K562 (cell line): Measurements from ENCODE around the gene VAMP4. TPM values are rescaled to one million over a fixed set of nuclear protein-coding genes. Genes with fewer than 3 reads are reported as not detected.

Experiments used
- ATAC-seq: fragments of 200-7000 bp; cut with Tn5 transposase; 3 replicates; pipeline ENCODE4 v1.9.1; 2020; ENCODE audit warnings: moderate library complexity
- BruUV-seq: library from RNA; stranded (reverse); fragments of 400-500 nt; replicated peaks from 2 replicates; lab custom pipeline; 2021; lab: Mats Ljungman, UMichigan
- CTCF ChIA-PET: fragments of 300-600 bp; formaldehyde crosslinking; extraction: SDS; loops from one replicate; lab custom pipeline; 2021; ENCODE audit warnings: low intra/inter-chr PET ratio; lab: Yijun Ruan, JAX
- POLR2A ChIA-PET: fragments of 300-600, 350-650 bp; sonication (Branson Sonifier 250); formaldehyde crosslinking; extraction: SDS; loops from one replicate; lab custom pipeline; 2021; ENCODE audit warnings: antibody characterized with exemption, inconsistent platforms; lab: Yijun Ruan, JAX
- DNase-seq, 4 experiments: peaks; one replicate each; pipeline versions ENCODE4 v3.0.0 to v3.0.0-alpha.2; 2011 to 2018; ENCODE audit warnings: low spot score in 3 of 4, mixed read lengths in 3 of 4; ENCODE audit errors: extremely low read depth in 1 of 4
- FAIRE-seq: peaks from 2 replicates; lab custom pipeline; 2011; peaks lifted over from hg19 to GRCh38; lab: Jason Lieb, UNC
- H2AFZ ChIP-seq: 2 replicates; pipeline ENCODE4 v1.6.0; 2011; ENCODE audit warnings: low read depth, low read length, control low read depth, inconsistent platforms
- H3K27ac ChIP-seq: fragments of 200-600 bp; 3 replicates; pipeline ENCODE4 v1.8.0; 2011; ENCODE audit warnings: low read depth, mild to moderate bottlenecking, control low read depth, inconsistent platforms, low read length, moderate library complexity, mixed read lengths; ENCODE audit errors: extremely low read depth
- H3K27me3 ChIP-seq, 2 experiments: fragments of 300-600 bp in 1 of 2; 2 replicates in 1 of 2; 3 replicates in 1 of 2; pipeline versions ENCODE4 v1.6.0 to v1.8.0; 2011; ENCODE audit warnings: inconsistent platforms in 2 of 2, low read length in 2 of 2, mild to moderate bottlenecking in 1 of 2, mixed read lengths in 1 of 2, moderate library complexity in 1 of 2; ENCODE audit not compliant: control insufficient read depth in 2 of 2, insufficient read depth in 2 of 2
- H3K36me3 ChIP-seq: fragments of 300-600 bp; 3 replicates; pipeline ENCODE4 v1.8.0; 2011; ENCODE audit warnings: mild to moderate bottlenecking, low read length, inconsistent platforms; ENCODE audit not compliant: control insufficient read depth, insufficient read depth
- H3K4me1 ChIP-seq, 2 experiments: fragments of 200-600 bp in 1 of 2; replicated peaks in 1 of 2; 2 replicates in 1 of 2; 3 replicates in 1 of 2; pipeline versions ENCODE4 v1.5.1 to v1.8.0; 2011; ENCODE audit warnings: inconsistent platforms in 2 of 2, low read length in 2 of 2, mild to moderate bottlenecking in 1 of 2, mixed read lengths in 1 of 2, moderate library complexity in 1 of 2; ENCODE audit not compliant: control insufficient read depth in 2 of 2, insufficient read depth in 2 of 2
- H3K4me2 ChIP-seq: 2 replicates; pipeline ENCODE4 v1.6.1; 2011; ENCODE audit warnings: low read length, control low read depth, inconsistent platforms, mixed read lengths; ENCODE audit not compliant: insufficient read depth
- H3K4me3 ChIP-seq: fragments of 200-600 bp; sonication (generic), shearing (Covaris generic); 2 replicates; pipeline ENCODE4 v1.5.1; 2016; ENCODE audit warnings: control low read depth, inconsistent platforms
- H3K79me2 ChIP-seq: fragments of 200-600 bp; 3 replicates; pipeline ENCODE4 v1.8.0; 2011; ENCODE audit warnings: low read length, inconsistent platforms; ENCODE audit not compliant: control insufficient read depth, insufficient read depth
- H3K9ac ChIP-seq, 2 experiments: 2 replicates each; pipeline versions ENCODE4 v1.6.0 to v1.6.1; 2011; ENCODE audit warnings: low read depth in 2 of 2, low read length in 2 of 2, control low read depth in 1 of 2, inconsistent platforms in 1 of 2, mild to moderate bottlenecking in 1 of 2, mixed read lengths in 1 of 2; ENCODE audit not compliant: insufficient read depth in 1 of 2
- H3K9me1 ChIP-seq: one replicate; pipeline ENCODE4 v1.6.0; 2011; ENCODE audit warnings: inconsistent platforms, mild to moderate bottlenecking, low read length, moderate library complexity; ENCODE audit not compliant: control insufficient read depth, insufficient read depth
- H3K9me3 ChIP-seq: replicated peaks from 2 replicates; pipeline ENCODE4 v1.5.1; 2011; ENCODE audit warnings: low read depth, low read length, inconsistent platforms; ENCODE audit not compliant: control insufficient read depth, insufficient read depth
- H4K20me1 ChIP-seq: replicated peaks from 2 replicates; pipeline ENCODE4 v1.6.1; 2011; ENCODE audit warnings: low read length, inconsistent platforms, mixed read lengths; ENCODE audit not compliant: control insufficient read depth, insufficient read depth
- CTBP1 ChIP-seq: fragments of 450-650 bp; IDR thresholded peaks from 2 replicates; pipeline ENCODE4 v1.6.1; 2016; ENCODE audit warnings: borderline replicate concordance
- EHMT2 ChIP-seq: fragments of 450-650 bp; IDR thresholded peaks from 2 replicates; pipeline ENCODE4 v1.6.1; 2018; ENCODE audit warnings: antibody characterized with exemption
- EWSR1 ChIP-seq: fragments of 450-650 bp; IDR thresholded peaks from 2 replicates; pipeline ENCODE4 v1.6.1; 2018; ENCODE audit warnings: borderline replicate concordance, mild to moderate bottlenecking, low read depth, moderate library complexity; ENCODE audit not compliant: partially characterized antibody
- FOXK1 ChIP-seq: sonication (generic); formaldehyde crosslinking; IDR thresholded peaks from 2 replicates; pipeline ENCODE4 v1.8.0; 2022; ENCODE audit warnings: missing genetic modification reagents, mild to moderate bottlenecking, borderline replicate concordance
- FOXP1 ChIP-seq: sonication (generic); formaldehyde crosslinking; IDR thresholded peaks from 2 replicates; pipeline ENCODE4 v1.8.0; 2022; ENCODE audit warnings: mild to moderate bottlenecking, missing genetic modification reagents
- KDM4B ChIP-seq, 2 experiments: fragments of 450-650 bp in 1 of 2; sonication (generic) in 1 of 2; IDR thresholded peaks; 2 replicates each; pipeline ENCODE4 v1.6.1; 2016 to 2017; ENCODE audit warnings: borderline replicate concordance in 2 of 2, antibody characterized with exemption in 1 of 2, low read depth in 1 of 2, mild to moderate bottlenecking in 1 of 2
- MAZ ChIP-seq, 2 experiments: fragments of 450-650 bp in 1 of 2; sonication (generic) in 1 of 2; formaldehyde crosslinking; IDR thresholded peaks in 1 of 2; conservative IDR thresholded peaks in 1 of 2; 2 replicates each; pipeline versions ENCODE4 v1.4.0 to v1.5.0; 2020; ENCODE audit warnings: mild to moderate bottlenecking in 1 of 2, missing genetic modification reagents in 1 of 2
- RB1 ChIP-seq: fragments of 450-650 bp; IDR thresholded peaks from 2 replicates; pipeline ENCODE4 v1.6.1; 2017; ENCODE audit warnings: low read depth, mild to moderate bottlenecking
- YY1 ChIP-seq, 3 experiments: IDR thresholded peaks; 2 replicates each; pipeline ENCODE4 v1.6.1; 2011; ENCODE audit warnings: low read length in 2 of 3, mild to moderate bottlenecking in 2 of 3, moderate library complexity in 2 of 3, borderline replicate concordance in 1 of 3, control low read depth in 1 of 3, low read depth in 1 of 3; ENCODE audit not compliant: insufficient read depth in 3 of 3, insufficient replicate concordance in 2 of 3, control insufficient read depth in 1 of 3, insufficient read length in 1 of 3; ENCODE audit errors: extremely low read depth in 1 of 3
- ZNF318 ChIP-seq, 2 experiments: fragments of 450-650 bp; IDR thresholded peaks; 2 replicates each; pipeline ENCODE4 v1.6.1; 2016; ENCODE audit warnings: mild to moderate bottlenecking in 2 of 2, borderline replicate concordance in 1 of 2, low read depth in 1 of 2, moderate library complexity in 1 of 2
- ZZZ3 ChIP-seq: fragments of 450-650 bp; IDR thresholded peaks from 2 replicates; pipeline ENCODE4 v1.6.1; 2016; ENCODE audit warnings: antibody characterized with exemption, mild to moderate bottlenecking, moderate library complexity
- WGBS: fragments of 100-300 bp; shearing (Covaris generic); methylation state at CpG from one replicate; pipeline ENCODE4 v1.1.6; 2016; ENCODE audit warnings: low coverage, mixed read lengths; ENCODE audit not compliant: insufficient coverage; ENCODE audit errors: missing lambda C conversion rate; 5-methylcytosine and 5-hydroxymethylcytosine counted together
- in situ Hi-C: fragments of 300-500 bp; cut with MboI; formaldehyde crosslinking; loops from 4 replicates; pipeline ENCODE4 v1.15.0; 2018; ENCODE audit warnings: inconsistent platforms, mixed read lengths
- intact Hi-C: fragments of 100-400 bp; cut with micrococcal nuclease; formaldehyde crosslinking; loops from 2 replicates; pipeline ENCODE4 v1.14.2; 2022
- polyA plus RNA-seq, 8 experiments: library from polyadenylated mRNA; depleted of rRNA in 4 of 8; stranded (reverse) in 5 of 8; unstranded in 3 of 8; fragments of >200 nt; fragmentation: Nextera tagmentation in 2 of 8; fragmentation: Illumina TruSeq in 1 of 8; extraction: Ambion mirVana in 2 of 8; extraction: Trizol in 1 of 8; gene quantifications; 2 replicates each; pipeline versions ENCODE4 v1.2.1 to v1.2.3, GENCODE V29; 2011 to 2014; ENCODE audit warnings: inconsistent platforms in 1 of 8, missing spikeins in 1 of 8
- total RNA-seq, 7 experiments: library from RNA; depleted of rRNA in 6 of 7; stranded (reverse); fragments of >200 nt in 6 of 7; fragmentation: Illumina TruSeq in 2 of 7; extraction: Trizol in 2 of 7; gene quantifications; 2 replicates each; pipeline versions ENCODE4 v1.2.1 to v1.2.3, GENCODE V29; 2011 to 2021; ENCODE audit warnings: low replicate concordance in 1 of 7

Gene VAMP4
- total and polyA plus RNA-seq, 9 of the 15 experiments (the other 6 are each of a cell fraction or from before 2014, with no cell fraction given) = 3.3 to 21.4 (median 11.9) TPM

GRCh38 chr1:171654942-171655745 is 86.7 kb downstream of the VAMP4 start:
- Histone ChIP-seq H3K4me1 (peaks cover 0 to 9% of the 10 kb centered on the region in 2 experiments; a peak in 2 of 5 replicates), H3K36me3 (no peaks in the 10 kb centered on the region), H3K4me2 (peak overlapping the region; percentile 52), H4K20me1 (no peaks in the 10 kb centered on the region), H3K4me3 (no peak overlapping the region), H3K79me2 (no peaks in the 10 kb centered on the region), H3K9me3 (no peaks in the 10 kb centered on the region), H2AFZ (peak overlapping the region; percentile 53), H3K27me3 (peaks cover 28% of the 10 kb centered on the region in 2 experiments), H3K9me1 (no peaks in the 10 kb centered on the region), H3K9ac (no peak overlapping the region), H3K27ac (no peak overlapping the region)
- in situ Hi-C loops = no loop called here
- intact Hi-C loops = loop anchor here (1.0 to 10.0 kb wide), 3 partner anchors 61 to 740 kb away; no protein-coding TSS in a partner anchor
- ChIA-PET POLR2A (interaction anchor here (0.6 to 1.9 kb wide), 5 partner anchors 9 to 258 kb away, joined by 3 to 11 read pairs (median 5); no protein-coding TSS in a partner anchor), CTCF (interaction anchor here (0.6 to 0.8 kb wide), 2 partner anchors 86 to 351 kb away, joined by 3 read pairs; partner anchors contain the start of gene VAMP4)
- FAIRE-seq (peak; percentile 85), DNase-seq (peak; percentile 67 to 89 (median 74)), ATAC-seq (peak; percentile 96)
- 3% methylated on average over 24 of the region's 24 CpGs for WGBS
- no TSS peak for BruUV-seq
- TF ChIP-seq RB1 (peak; percentile 49; the same call in 1 of the 2 replicates), FOXK1 (CRISPR knock-in tag) (0 out of 2 replicates have a peak, but pooled peaks have one; percentile 27), EHMT2 (peak; percentile 70; the same call in 1 of the 2 replicates), MAZ (CRISPR knock-in tag; conservative IDR thresholded peaks at IDR 0.05 in 1 of 2, IDR thresholded peaks at IDR 0.05 in 1 of 2) (peak in 1 of 2 experiments; percentile 81; a peak in 2 of 4 replicates), EWSR1 (no peak), YY1 (IDR thresholded peaks at IDR 0.05; ENCODE audit: borderline replicate concordance in 1 of 3, control insufficient read depth in 1 of 3, extremely low read depth in 1 of 3, insufficient read depth in 3 of 3, insufficient read length in 1 of 3, insufficient replicate concordance in 2 of 3, low read depth in 1 of 3, low read length in 2 of 3) (peak in 1 of 3 experiments; percentile 14), ZNF318 (IDR thresholded peaks at IDR 0.05; ENCODE audit: borderline replicate concordance in 1 of 2, low read depth in 1 of 2) (no peak), CTBP1 (peak; percentile 97), KDM4B (IDR thresholded peaks at IDR 0.05; ENCODE audit: borderline replicate concordance in 2 of 2, low read depth in 1 of 2) (no peak), ZZZ3 (no peak), FOXP1 (0 out of 2 replicates have a peak, but pooled peaks have one; percentile 28)
